Upper lobe of left lung (tissue), 4 donors: Measurements from ENCODE around the gene RBKS.

Experiments used
- CTCF ChIP-seq, 6 experiments: fragments of 450-650 bp in 4 of 6; fragments of 200-600 bp in 2 of 6; sonication (generic) in 2 of 6; IDR thresholded peaks; one replicate each; pipeline ENCODE4 v1.5.1; 2016 to 2019; ENCODE audit warnings: antibody characterized with exemption in 6 of 6
- EP300 ChIP-seq, 4 donors: sonication (generic); formaldehyde crosslinking; IDR thresholded peaks; one replicate each; pipeline ENCODE4 v1.5.1; 2017; ENCODE audit warnings: antibody characterized with exemption in 4 of 4, control low read depth in 2 of 4
- POLR2A ChIP-seq, 4 donors: fragments of 450-650 bp; IDR thresholded peaks; one replicate each; pipeline ENCODE4 v1.5.1; 2016 to 2017; ENCODE audit warnings: antibody characterized with exemption in 4 of 4, mild to moderate bottlenecking in 2 of 4
- POLR2AphosphoS5 ChIP-seq, 2 donors: sonication (generic); formaldehyde crosslinking; IDR thresholded peaks; one replicate each; pipeline ENCODE4 v1.5.1; 2017; ENCODE audit warnings: antibody characterized with exemption in 2 of 2

DNA sequence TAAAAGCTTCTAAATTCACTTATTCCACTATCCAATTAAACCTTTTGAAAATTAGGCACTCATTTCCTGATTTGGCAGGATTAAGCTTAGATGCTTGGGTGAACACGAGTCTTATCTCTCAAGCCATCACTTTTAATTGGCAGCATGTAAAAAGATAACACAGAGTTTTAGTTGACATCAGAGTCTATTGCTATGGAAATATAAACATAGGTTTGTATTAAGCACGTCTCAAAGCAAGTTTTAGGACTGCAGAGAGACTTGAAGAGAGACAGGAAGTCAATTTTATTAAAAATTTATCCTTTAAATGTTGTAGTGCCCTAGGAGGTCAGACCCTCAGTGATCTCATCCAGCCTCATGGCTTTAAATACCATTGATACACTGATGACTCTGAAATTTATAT is 5.6 kb downstream of the RBKS start:
- TF ChIP-seq CTCF (IDR thresholded peaks at IDR 0.05), result no peak
- no peak for TF ChIP-seq POLR2A (IDR thresholded peaks at IDR 0.05)
- TF ChIP-seq EP300 (IDR thresholded peaks at IDR 0.05), result no peak
- TF ChIP-seq POLR2AphosphoS5 (IDR thresholded peaks at IDR 0.05), result no peak
